K562 (cell line): Measurements from ENCODE around the gene SLX9. TPM values are rescaled to one million over a fixed set of nuclear protein-coding genes. Genes with fewer than 3 reads are reported as not detected.

Experiments
- ATAC-seq: fragments of 200-7000 bp; cut with Tn5 transposase; 3 replicates; pipeline ENCODE4 v1.9.1; 2020; ENCODE audit warnings: moderate library complexity
- BruUV-seq: library from RNA; stranded (reverse); fragments of 400-500 nt; replicated peaks from 2 replicates; lab custom pipeline; 2021; lab: Mats Ljungman, UMichigan
- CTCF ChIA-PET: fragments of 300-600 bp; formaldehyde crosslinking; extraction: SDS; loops from one replicate; lab custom pipeline; 2021; ENCODE audit warnings: low intra/inter-chr PET ratio; lab: Yijun Ruan, JAX
- POLR2A ChIA-PET: fragments of 300-600, 350-650 bp; sonication (Branson Sonifier 250); formaldehyde crosslinking; extraction: SDS; loops from one replicate; lab custom pipeline; 2021; ENCODE audit warnings: antibody characterized with exemption, inconsistent platforms; lab: Yijun Ruan, JAX
- DNase-seq, 4 experiments: peaks; one replicate each; pipeline versions ENCODE4 v3.0.0 to v3.0.0-alpha.2; 2011 to 2018; ENCODE audit warnings: low spot score in 3 of 4, mixed read lengths in 3 of 4; ENCODE audit errors: extremely low read depth in 1 of 4
- FAIRE-seq: peaks from 2 replicates; lab custom pipeline; 2011; peaks lifted over from hg19 to GRCh38; lab: Jason Lieb, UNC
- H2AFZ ChIP-seq: 2 replicates; pipeline ENCODE4 v1.6.0; 2011; ENCODE audit warnings: low read depth, low read length, control low read depth, inconsistent platforms
- H3K27ac ChIP-seq: fragments of 200-600 bp; 3 replicates; pipeline ENCODE4 v1.8.0; 2011; ENCODE audit warnings: low read depth, mild to moderate bottlenecking, control low read depth, inconsistent platforms, low read length, moderate library complexity, mixed read lengths; ENCODE audit errors: extremely low read depth
- H3K27me3 ChIP-seq, 2 experiments: fragments of 300-600 bp in 1 of 2; 2 replicates in 1 of 2; 3 replicates in 1 of 2; pipeline versions ENCODE4 v1.6.0 to v1.8.0; 2011; ENCODE audit warnings: inconsistent platforms in 2 of 2, low read length in 2 of 2, mild to moderate bottlenecking in 1 of 2, mixed read lengths in 1 of 2, moderate library complexity in 1 of 2; ENCODE audit not compliant: control insufficient read depth in 2 of 2, insufficient read depth in 2 of 2
- H3K36me3 ChIP-seq: fragments of 300-600 bp; 3 replicates; pipeline ENCODE4 v1.8.0; 2011; ENCODE audit warnings: mild to moderate bottlenecking, low read length, inconsistent platforms; ENCODE audit not compliant: control insufficient read depth, insufficient read depth
- H3K4me1 ChIP-seq, 2 experiments: fragments of 200-600 bp in 1 of 2; replicated peaks in 1 of 2; 2 replicates in 1 of 2; 3 replicates in 1 of 2; pipeline versions ENCODE4 v1.5.1 to v1.8.0; 2011; ENCODE audit warnings: inconsistent platforms in 2 of 2, low read length in 2 of 2, mild to moderate bottlenecking in 1 of 2, mixed read lengths in 1 of 2, moderate library complexity in 1 of 2; ENCODE audit not compliant: control insufficient read depth in 2 of 2, insufficient read depth in 2 of 2
- H3K4me2 ChIP-seq: 2 replicates; pipeline ENCODE4 v1.6.1; 2011; ENCODE audit warnings: low read length, control low read depth, inconsistent platforms, mixed read lengths; ENCODE audit not compliant: insufficient read depth
- H3K4me3 ChIP-seq: fragments of 200-600 bp; sonication (generic), shearing (Covaris generic); 2 replicates; pipeline ENCODE4 v1.5.1; 2016; ENCODE audit warnings: control low read depth, inconsistent platforms
- H3K79me2 ChIP-seq: fragments of 200-600 bp; 3 replicates; pipeline ENCODE4 v1.8.0; 2011; ENCODE audit warnings: low read length, inconsistent platforms; ENCODE audit not compliant: control insufficient read depth, insufficient read depth
- H3K9ac ChIP-seq, 2 experiments: 2 replicates each; pipeline versions ENCODE4 v1.6.0 to v1.6.1; 2011; ENCODE audit warnings: low read depth in 2 of 2, low read length in 2 of 2, control low read depth in 1 of 2, inconsistent platforms in 1 of 2, mild to moderate bottlenecking in 1 of 2, mixed read lengths in 1 of 2; ENCODE audit not compliant: insufficient read depth in 1 of 2
- H3K9me1 ChIP-seq: one replicate; pipeline ENCODE4 v1.6.0; 2011; ENCODE audit warnings: inconsistent platforms, mild to moderate bottlenecking, low read length, moderate library complexity; ENCODE audit not compliant: control insufficient read depth, insufficient read depth
- H3K9me3 ChIP-seq: replicated peaks from 2 replicates; pipeline ENCODE4 v1.5.1; 2011; ENCODE audit warnings: low read depth, low read length, inconsistent platforms; ENCODE audit not compliant: control insufficient read depth, insufficient read depth
- H4K20me1 ChIP-seq: replicated peaks from 2 replicates; pipeline ENCODE4 v1.6.1; 2011; ENCODE audit warnings: low read length, inconsistent platforms, mixed read lengths; ENCODE audit not compliant: control insufficient read depth, insufficient read depth
- KDM4B ChIP-seq, 2 experiments: fragments of 450-650 bp in 1 of 2; sonication (generic) in 1 of 2; IDR thresholded peaks; 2 replicates each; pipeline ENCODE4 v1.6.1; 2016 to 2017; ENCODE audit warnings: borderline replicate concordance in 2 of 2, antibody characterized with exemption in 1 of 2, low read depth in 1 of 2, mild to moderate bottlenecking in 1 of 2
- POLR3G ChIP-seq: IDR thresholded peaks from 2 replicates; pipeline ENCODE4 v1.6.1; 2011; ENCODE audit not compliant: insufficient read length, insufficient replicate concordance; ENCODE audit errors: extremely low read depth
- TCF3 ChIP-seq: sonication (generic); formaldehyde crosslinking; IDR thresholded peaks from 2 replicates; pipeline ENCODE4 v1.4.0; 2020; ENCODE audit warnings: mild to moderate bottlenecking, missing genetic modification reagents
- ZC3H8 ChIP-seq: fragments of 450-650 bp; IDR thresholded peaks from 2 replicates; pipeline ENCODE4 v1.6.1; 2017
- ZNF12 ChIP-seq: sonication (generic); formaldehyde crosslinking; IDR thresholded peaks from 2 replicates; pipeline ENCODE4 v1.4.0; 2020; ENCODE audit warnings: mild to moderate bottlenecking, missing genetic modification reagents
- ZNF253 ChIP-seq: fragments of 250-450 bp; sonication (Bioruptor Pico); conservative IDR thresholded peaks from 2 replicates; pipeline ENCODE4 v1.6.1; 2021; ENCODE audit warnings: mild to moderate bottlenecking
- ZNF445 ChIP-seq: fragments of 250-450 bp; sonication (Bioruptor Pico); IDR thresholded peaks from 2 replicates; pipeline ENCODE4 v1.4.0; 2020; ENCODE audit warnings: low read depth, mild to moderate bottlenecking, moderate library complexity
- WGBS: fragments of 100-300 bp; shearing (Covaris generic); methylation state at CpG from one replicate; pipeline ENCODE4 v1.1.6; 2016; ENCODE audit warnings: low coverage, mixed read lengths; ENCODE audit not compliant: insufficient coverage; ENCODE audit errors: missing lambda C conversion rate; 5-methylcytosine and 5-hydroxymethylcytosine counted together
- in situ Hi-C: fragments of 300-500 bp; cut with MboI; formaldehyde crosslinking; loops from 4 replicates; pipeline ENCODE4 v1.15.0; 2018; ENCODE audit warnings: inconsistent platforms, mixed read lengths
- intact Hi-C: fragments of 100-400 bp; cut with micrococcal nuclease; formaldehyde crosslinking; loops from 2 replicates; pipeline ENCODE4 v1.14.2; 2022
- polyA plus RNA-seq, 8 experiments: library from polyadenylated mRNA; depleted of rRNA in 4 of 8; stranded (reverse) in 5 of 8; unstranded in 3 of 8; fragments of >200 nt; fragmentation: Nextera tagmentation in 2 of 8; fragmentation: Illumina TruSeq in 1 of 8; extraction: Ambion mirVana in 2 of 8; extraction: Trizol in 1 of 8; gene quantifications; 2 replicates each; pipeline versions ENCODE4 v1.2.1 to v1.2.3, GENCODE V29; 2011 to 2014; ENCODE audit warnings: inconsistent platforms in 1 of 8, missing spikeins in 1 of 8
- total RNA-seq, 7 experiments: library from RNA; depleted of rRNA in 6 of 7; stranded (reverse); fragments of >200 nt in 6 of 7; fragmentation: Illumina TruSeq in 2 of 7; extraction: Trizol in 2 of 7; gene quantifications; 2 replicates each; pipeline versions ENCODE4 v1.2.1 to v1.2.3, GENCODE V29; 2011 to 2021; ENCODE audit warnings: low replicate concordance in 1 of 7
- TF ChIP-seq, protein P1 (sequence below): sonication (generic); IDR thresholded peaks from 2 replicates; pipeline ENCODE4 v1.6.1; 2016
- TF ChIP-seq, protein P2 (sequence below): sonication (generic); formaldehyde crosslinking; IDR thresholded peaks from 2 replicates; pipeline ENCODE4 v1.8.1; 2022; ENCODE audit warnings: missing genetic modification reagents
- TF ChIP-seq, protein P3 (sequence below): fragments of 250-450 bp; sonication (Bioruptor Pico); IDR thresholded peaks from 2 replicates; pipeline ENCODE4 v1.9.0; 2021; ENCODE audit warnings: mild to moderate bottlenecking
- TF ChIP-seq, protein P4 (sequence below), 3 experiments: fragments of 200-800 bp in 1 of 3; fragments of 250-450 bp in 1 of 3; fragments of 450-650 bp in 1 of 3; sonication (Bioruptor Pico) in 1 of 3; sonication (Bioruptor generic) in 1 of 3; formaldehyde crosslinking in 1 of 3; IDR thresholded peaks; 2 replicates each; pipeline versions ENCODE4 v1.6.1 to v1.8.0; 2016 to 2022; ENCODE audit warnings: mild to moderate bottlenecking in 2 of 3, missing genetic modification characterization in 2 of 3, missing compliant biosample characterization in 1 of 3, moderate library complexity in 1 of 3

Gene SLX9
- total and polyA plus RNA-seq, 9 of the 15 experiments (the other 6 are each of a cell fraction or from before 2014, with no cell fraction given) = 1.2 to 75.5 (median 16.5) TPM

DNA sequence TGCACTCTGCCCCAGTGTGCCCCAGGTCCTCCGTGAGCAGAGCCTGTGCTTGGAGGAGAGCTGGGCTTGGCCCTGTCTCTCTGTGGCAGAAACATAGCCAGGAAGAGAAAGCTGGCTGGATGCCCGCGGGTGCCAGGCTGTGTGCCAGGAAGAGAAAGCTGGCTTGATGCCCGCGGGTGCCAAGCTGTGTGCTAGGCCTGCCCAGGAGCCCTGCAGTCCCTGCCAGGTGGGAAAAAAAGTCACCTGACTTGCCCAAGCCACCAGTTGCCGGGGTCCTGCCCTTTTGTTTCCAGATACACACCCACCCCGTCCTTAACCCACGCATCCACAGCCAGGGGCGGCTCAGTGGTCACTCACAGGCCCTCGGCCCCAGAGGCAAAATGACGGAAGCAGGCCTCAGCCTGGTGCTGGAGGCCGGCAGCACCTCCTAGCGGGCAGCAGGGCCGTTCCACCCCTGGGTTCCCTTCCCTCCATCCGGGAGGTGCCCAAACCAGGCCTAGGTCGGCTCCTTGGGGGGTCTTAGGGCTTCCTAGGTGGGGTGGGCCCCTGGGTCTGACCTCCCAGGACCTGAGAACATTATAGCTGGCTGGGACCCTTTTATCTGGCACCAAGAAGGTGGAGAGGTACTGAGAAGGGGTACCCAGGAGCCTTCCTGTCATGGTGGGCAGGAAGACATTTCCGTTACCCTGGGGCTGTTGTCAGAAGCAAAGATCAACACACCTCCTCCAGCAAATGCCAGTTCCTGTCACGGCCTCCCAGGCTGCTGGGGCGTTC lies 28.3 kb upstream of the SLX9 start:
- H3K27me3 ChIP-seq = peaks cover 19 to 35% of the 10 kb centered on the region in 2 experiments
- no peak overlapping the region for H3K27ac ChIP-seq
- no peak overlapping the region for H3K4me2 ChIP-seq
- in situ Hi-C loops = no loop called here
- H3K79me2 ChIP-seq = no peaks in the 10 kb centered on the region
- FAIRE-seq = peak; percentile 68
- H3K9me1 ChIP-seq = no peaks in the 10 kb centered on the region
- DNase-seq = peak; percentile 68 to 79 (median 74)
- BruUV-seq = no TSS peak
- H3K9ac ChIP-seq = no peak overlapping the region
- intact Hi-C loops = no loop called here
- 20% methylated on average over 18 of the region's 19 CpGs for WGBS
- ChIA-PET CTCF (interaction anchor here (0.6 to 0.9 kb wide), 4 partner anchors 110 to 169 kb away, joined by 3 to 5 read pairs (median 4); partner anchors contain the start of gene UBE2G2), POLR2A (no interaction called here)
- no peak overlapping the region for H3K4me3 ChIP-seq
- H3K4me1 ChIP-seq = peaks cover 9 to 56% of the 10 kb centered on the region in 2 experiments; a peak in 3 of 5 replicates
- no peaks in the 10 kb centered on the region; the same call in none of the 2 replicates for H4K20me1 ChIP-seq
- no peaks in the 10 kb centered on the region for H3K9me3 ChIP-seq
- H2AFZ ChIP-seq = peak overlapping the region; percentile 43; the same call in 1 of the 2 replicates
- no peaks in the 10 kb centered on the region for H3K36me3 ChIP-seq
- ATAC-seq = peak; percentile 92
- TF ChIP-seq, protein P1, sequence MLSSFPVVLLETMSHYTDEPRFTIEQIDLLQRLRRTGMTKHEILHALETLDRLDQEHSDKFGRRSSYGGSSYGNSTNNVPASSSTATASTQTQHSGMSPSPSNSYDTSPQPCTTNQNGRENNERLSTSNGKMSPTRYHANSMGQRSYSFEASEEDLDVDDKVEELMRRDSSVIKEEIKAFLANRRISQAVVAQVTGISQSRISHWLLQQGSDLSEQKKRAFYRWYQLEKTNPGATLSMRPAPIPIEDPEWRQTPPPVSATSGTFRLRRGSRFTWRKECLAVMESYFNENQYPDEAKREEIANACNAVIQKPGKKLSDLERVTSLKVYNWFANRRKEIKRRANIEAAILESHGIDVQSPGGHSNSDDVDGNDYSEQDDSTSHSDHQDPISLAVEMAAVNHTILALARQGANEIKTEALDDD = no peak
- TF ChIP-seq ZC3H8 = no peak
- TF ChIP-seq, protein P2, sequence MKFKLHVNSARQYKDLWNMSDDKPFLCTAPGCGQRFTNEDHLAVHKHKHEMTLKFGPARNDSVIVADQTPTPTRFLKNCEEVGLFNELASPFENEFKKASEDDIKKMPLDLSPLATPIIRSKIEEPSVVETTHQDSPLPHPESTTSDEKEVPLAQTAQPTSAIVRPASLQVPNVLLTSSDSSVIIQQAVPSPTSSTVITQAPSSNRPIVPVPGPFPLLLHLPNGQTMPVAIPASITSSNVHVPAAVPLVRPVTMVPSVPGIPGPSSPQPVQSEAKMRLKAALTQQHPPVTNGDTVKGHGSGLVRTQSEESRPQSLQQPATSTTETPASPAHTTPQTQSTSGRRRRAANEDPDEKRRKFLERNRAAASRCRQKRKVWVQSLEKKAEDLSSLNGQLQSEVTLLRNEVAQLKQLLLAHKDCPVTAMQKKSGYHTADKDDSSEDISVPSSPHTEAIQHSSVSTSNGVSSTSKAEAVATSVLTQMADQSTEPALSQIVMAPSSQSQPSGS (CRISPR knock-in tag) = no peak
- TF ChIP-seq TCF3 (CRISPR knock-in tag) = no peak
- TF ChIP-seq, protein P3, sequence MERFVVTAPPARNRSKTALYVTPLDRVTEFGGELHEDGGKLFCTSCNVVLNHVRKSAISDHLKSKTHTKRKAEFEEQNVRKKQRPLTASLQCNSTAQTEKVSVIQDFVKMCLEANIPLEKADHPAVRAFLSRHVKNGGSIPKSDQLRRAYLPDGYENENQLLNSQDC (CRISPR knock-in tag) = no peak
- no peak for TF ChIP-seq POLR3G
- no peak for TF ChIP-seq ZNF253 (CRISPR knock-in tag)
- TF ChIP-seq, protein P4, sequence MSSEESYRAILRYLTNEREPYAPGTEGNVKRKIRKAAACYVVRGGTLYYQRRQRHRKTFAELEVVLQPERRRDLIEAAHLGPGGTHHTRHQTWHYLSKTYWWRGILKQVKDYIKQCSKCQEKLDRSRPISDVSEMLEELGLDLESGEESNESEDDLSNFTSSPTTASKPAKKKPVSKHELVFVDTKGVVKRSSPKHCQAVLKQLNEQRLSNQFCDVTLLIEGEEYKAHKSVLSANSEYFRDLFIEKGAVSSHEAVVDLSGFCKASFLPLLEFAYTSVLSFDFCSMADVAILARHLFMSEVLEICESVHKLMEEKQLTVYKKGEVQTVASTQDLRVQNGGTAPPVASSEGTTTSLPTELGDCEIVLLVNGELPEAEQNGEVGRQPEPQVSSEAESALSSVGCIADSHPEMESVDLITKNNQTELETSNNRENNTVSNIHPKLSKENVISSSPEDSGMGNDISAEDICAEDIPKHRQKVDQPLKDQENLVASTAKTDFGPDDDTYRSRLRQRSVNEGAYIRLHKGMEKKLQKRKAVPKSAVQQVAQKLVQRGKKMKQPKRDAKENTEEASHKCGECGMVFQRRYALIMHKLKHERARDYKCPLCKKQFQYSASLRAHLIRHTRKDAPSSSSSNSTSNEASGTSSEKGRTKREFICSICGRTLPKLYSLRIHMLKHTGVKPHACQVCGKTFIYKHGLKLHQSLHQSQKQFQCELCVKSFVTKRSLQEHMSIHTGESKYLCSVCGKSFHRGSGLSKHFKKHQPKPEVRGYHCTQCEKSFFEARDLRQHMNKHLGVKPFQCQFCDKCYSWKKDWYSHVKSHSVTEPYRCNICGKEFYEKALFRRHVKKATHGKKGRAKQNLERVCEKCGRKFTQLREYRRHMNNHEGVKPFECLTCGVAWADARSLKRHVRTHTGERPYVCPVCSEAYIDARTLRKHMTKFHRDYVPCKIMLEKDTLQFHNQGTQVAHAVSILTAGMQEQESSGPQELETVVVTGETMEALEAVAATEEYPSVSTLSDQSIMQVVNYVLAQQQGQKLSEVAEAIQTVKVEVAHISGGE (CRISPR knock-in tag; IDR thresholded peaks at IDR 0.05) = no peak
- TF ChIP-seq ZNF445 (CRISPR knock-in tag) = no peak
- TF ChIP-seq KDM4B (IDR thresholded peaks at IDR 0.05; ENCODE audit: borderline replicate concordance in 2 of 2, low read depth in 1 of 2) = no peak
- no peak for TF ChIP-seq ZNF12 (CRISPR knock-in tag)
